Measurements from ENCODE around the gene EXOC6. TPM values are rescaled to one million over a fixed set of nuclear protein-coding genes. Genes with fewer than 3 reads are reported as not detected.

EXOC6 gene
- polyA plus RNA-seq, 2 donors: 1.4 to 2.0 TPM

DNA sequence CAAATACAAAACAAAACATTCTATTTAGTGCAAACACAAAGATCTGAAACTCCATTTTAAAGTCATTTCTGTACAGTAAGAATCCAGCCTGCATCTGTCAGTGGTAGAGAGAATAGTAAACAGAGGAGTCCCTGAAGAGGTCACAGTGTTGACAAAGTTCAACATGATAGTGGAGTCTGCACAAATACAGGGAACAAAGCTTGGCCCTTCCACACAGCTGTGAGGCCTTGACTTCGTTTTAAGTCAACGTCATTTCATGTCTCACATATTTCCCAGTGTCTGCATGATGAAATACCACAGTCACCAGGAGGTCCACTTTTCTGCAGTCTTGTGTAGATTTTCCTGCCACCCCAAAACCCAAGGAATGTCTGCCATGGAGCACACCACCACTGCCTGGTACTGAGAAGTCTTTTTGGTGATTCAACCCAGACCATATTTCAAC, 258.3 kb downstream of the EXOC6 start:
- no peaks in the 10 kb centered on the region for H3K36me3 ChIP-seq (ENCODE audit: control insufficient read depth in 2 of 2, insufficient read depth in 2 of 2, low read length in 1 of 2)
- 63 to 68% methylated on average over 2 of the region's 2 CpGs for WGBS, 2 donors

More for the DNA sequence above, 258.3 kb downstream of the EXOC6 start:
- H3K27ac ChIP-seq (ENCODE audit: low read depth in 2 of 2, low read length in 1 of 2): no peak overlapping the region
- no peaks in the 10 kb centered on the region for H3K27me3 ChIP-seq (ENCODE audit: control insufficient read depth in 1 of 2, insufficient read depth in 2 of 2, low read length in 2 of 2)
- H3K9me3 ChIP-seq (ENCODE audit: control insufficient read depth in 2 of 2, insufficient read depth in 1 of 2, low read depth in 1 of 2, low read length in 1 of 2): no peaks in the 10 kb centered on the region
- H3K4me1 ChIP-seq (ENCODE audit: control insufficient read depth in 2 of 2, insufficient read depth in 2 of 2, low read length in 1 of 2): no peaks in the 10 kb centered on the region
- H3K4me3 ChIP-seq (ENCODE audit: low read depth in 1 of 2, low read length in 2 of 2): no peak overlapping the region

Other genes with a start within 250 kb of the EXOC6 start
- 1 to 10 TPM; 2.1 to 3.4 TPM for gene HHEX, start 158.6 kb upstream of the EXOC6 start, polyA plus RNA-seq
- under 1 TPM; 0.01 to 0.02 TPM for gene CYP26C1, start 212.3 kb downstream of the EXOC6 start, polyA plus RNA-seq
- not detected for gene CYP26A1, start 225.4 kb downstream of the EXOC6 start, polyA plus RNA-seq